ENCODE data around the gene PLXNB1.

The PLXNB1 gene

GRCh38 chr3:48432411-48433371 is 2.8 kb upstream of the PLXNB1 start:
- DNase-seq: no peak

DNA sequence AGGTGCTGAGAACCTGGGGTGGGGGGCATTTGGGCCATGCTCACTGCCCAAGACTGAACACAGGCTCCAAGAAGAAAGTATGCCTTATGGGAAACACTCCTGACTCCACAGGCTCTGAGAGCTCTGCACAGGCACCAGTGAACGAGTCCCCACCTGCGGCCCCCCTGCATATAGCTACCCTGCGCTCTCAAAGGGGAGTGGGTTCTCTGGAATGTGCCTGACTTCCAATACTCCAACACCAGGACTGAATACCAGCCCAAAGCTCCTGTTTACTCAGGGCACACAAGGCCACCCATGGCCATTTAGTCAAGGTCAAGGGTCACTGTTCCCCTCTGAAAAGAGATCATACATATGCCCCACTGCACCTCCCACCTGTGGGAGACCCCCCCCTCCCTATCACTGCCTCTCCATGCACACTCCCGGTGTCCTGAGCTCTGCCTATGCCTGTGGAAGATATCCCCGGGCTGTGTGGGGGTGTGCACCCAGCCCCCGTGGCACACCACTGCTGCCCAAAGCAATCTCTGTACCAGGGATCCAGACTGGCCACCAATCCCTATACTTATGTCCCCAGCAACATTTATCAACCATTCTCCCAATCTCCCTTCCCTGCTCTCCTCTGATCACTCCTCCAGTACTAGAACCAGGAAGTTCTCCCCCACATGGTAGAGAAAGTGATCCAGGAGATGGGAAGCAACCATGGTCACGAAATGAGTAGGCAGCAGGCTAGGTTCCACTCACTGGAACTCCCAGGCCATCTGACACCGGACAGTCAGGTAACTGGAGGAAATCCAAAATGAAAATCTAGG is 1.5 kb upstream of the PLXNB1 start:
- DNase-seq: no peak

GRCh38 chr3:48430708-48431101 is 819 bp upstream of the PLXNB1 start:
- DNase-seq: no peak

GRCh38 chr3:48429317-48429959 is 448 bp downstream of the PLXNB1 start:
- DNase-seq: peak; percentile 51 to 74

- no peak for DNase-seq
Observed at GRCh38 chr3:48428572-48429316, 1.1 kb downstream of the PLXNB1 start.

DNA sequence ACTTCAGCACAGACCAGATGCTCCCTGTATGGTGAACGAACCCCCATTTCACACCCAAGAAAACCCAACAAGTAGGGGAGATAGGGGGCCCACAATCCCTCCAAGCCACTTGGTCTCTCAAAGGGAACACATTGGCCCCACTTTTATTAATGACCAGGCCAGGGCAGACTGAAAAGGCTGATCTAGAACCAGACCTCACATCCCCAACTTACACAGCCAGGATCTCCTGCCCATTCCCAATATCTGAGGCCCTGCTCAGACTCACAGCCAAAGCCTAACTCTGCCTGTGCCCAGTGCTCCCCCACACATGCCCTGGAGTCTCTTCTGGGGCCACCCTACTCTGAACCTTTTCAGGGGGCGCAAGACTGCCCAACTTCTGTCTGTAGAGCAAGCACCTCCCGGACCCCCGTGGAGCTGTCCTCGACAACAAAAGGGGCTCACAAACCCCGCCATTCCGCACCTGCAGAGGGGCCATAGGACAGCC is 1.8 kb downstream of the PLXNB1 start:
- no peak for DNase-seq

DNA sequence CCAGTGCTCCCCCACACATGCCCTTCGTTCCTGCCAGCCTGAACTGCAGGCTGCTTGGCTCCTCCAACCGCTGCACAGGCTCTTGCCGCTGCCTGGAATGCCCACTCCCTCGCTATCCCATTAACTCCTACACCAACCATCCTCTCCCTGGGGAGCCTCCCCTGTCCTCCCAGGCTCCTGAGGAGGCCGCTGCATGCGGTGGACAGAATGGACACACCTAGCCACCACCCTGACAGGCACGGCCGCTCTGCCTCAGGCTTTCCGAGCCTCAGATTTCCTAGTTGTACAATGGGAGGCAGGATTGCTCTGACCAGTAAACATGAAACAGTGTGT is 2.3 kb downstream of the PLXNB1 start:
- DNase-seq: no peak

- no peak for DNase-seq
Observed at GRCh38 chr3:48426944-48427629, 2.8 kb downstream of the PLXNB1 start.

DNA sequence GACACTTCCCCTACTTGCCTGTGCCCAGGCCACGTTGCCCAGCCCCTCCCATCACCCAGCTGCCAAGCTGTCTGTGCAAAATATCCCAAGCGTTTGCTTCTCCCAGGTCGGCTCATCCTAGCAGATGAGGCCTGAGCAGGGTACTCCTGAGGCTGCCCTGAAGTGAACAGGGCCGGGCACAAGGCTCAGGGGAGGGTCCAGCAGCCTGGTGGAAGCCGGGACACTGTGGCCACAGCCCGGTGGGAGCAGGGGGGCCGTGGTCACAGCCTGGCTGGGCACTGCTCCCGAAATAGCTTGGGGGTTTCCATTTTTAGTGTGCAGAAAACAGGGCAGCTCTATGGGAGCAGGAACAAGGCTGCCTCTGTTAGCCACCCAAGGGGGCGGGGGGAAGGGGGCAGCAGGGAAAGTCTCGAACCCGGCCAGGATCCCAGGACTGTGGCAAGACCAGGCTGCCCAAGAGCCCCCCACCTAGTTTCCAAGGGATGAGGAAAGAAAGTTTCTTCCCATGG is 3.4 kb downstream of the PLXNB1 start:
- no peak for DNase-seq

GRCh38 chr3:48425281-48425812 is 4.5 kb downstream of the PLXNB1 start:
- no peak for DNase-seq

DNA sequence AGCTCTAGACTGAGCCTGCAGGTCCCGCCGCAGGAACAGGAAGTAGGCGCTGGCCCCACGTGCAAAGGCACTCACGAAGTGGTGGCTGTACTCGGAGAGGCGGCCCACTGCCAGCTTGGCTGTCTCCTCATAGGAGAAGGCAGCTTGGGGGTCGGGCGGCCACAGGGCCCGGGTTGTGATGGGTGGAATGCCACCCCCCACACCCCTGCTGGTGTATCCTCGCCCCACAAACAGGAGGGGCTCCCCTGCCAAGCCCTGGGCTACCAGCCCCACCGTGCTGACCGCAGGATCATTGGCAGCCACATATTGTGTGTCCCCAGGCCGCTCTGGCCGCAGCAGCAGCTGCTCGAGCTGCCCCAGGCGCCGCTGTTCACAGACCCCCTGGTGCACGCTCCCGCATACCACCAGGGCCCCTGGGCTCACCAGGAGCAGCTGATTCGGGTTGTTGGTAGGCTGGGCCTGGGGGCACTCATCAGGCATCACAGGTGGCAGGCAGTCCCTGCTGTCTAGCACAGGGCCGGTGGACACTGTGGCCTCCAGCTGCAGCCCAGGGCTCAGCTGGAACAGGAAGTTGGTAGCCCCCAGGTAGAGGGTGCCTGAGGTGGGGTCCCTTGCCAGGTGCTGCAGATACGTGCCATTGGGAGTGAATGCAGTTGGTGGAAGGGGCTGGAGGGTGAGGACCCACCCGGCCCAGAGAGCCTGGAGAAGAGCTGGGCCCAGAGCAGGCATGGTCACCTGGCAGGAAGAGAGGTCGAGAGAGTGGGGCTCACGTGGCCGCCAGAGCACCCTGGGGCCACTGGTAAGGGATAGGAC is 5.8 kb downstream of the PLXNB1 start:
- no peak for DNase-seq

- DNase-seq: no peak
Observed at GRCh38 chr3:48423241-48423882, 6.5 kb downstream of the PLXNB1 start.

DNA sequence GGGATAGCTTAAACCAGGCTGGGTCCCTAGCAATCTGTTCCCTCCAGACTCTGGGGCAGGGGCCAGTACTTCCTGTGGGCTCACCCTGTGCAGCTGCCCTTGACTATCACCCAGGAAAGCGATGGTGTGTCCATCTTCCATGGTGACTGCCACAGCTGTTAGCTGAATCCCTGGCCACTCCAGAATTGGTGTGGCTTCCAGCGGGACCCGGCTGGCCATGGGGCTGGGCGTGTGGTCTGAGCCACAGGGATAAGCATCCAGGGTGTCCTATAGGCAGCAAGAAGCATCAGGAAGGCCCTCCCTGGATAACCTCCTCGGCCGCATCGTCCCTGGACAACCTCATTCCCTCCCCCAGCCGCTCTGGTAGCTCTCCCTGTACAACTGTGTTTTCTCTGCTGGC is 7.2 kb downstream of the PLXNB1 start:
- no peak for DNase-seq

DNA sequence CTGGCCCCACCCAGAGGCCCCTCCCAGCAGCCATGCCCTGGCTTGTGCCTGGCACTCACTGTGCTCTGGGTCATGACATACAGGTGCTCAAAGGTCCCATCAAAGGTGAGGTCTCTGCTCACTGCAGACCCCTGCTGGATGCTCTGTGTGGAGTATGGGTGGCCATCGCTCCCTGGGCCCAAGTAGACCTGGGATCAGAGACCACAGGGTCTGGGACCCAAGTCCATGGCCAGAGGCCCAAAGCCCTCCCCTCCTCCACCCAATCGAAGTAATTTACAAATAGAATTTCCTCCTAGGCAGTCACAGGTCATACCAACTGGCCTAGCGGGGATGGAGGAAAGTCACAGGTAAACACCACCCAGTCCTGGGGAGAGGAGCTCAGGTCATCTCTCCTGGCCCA is 7.6 kb downstream of the PLXNB1 start:
- DNase-seq: no peak

- DNase-seq: no peak
Observed at GRCh38 chr3:48420561-48420960, 9.3 kb downstream of the PLXNB1 start.

GRCh38 chr3:48419597-48419996 is 10.3 kb downstream of the PLXNB1 start:
- DNase-seq: no peak

DNA sequence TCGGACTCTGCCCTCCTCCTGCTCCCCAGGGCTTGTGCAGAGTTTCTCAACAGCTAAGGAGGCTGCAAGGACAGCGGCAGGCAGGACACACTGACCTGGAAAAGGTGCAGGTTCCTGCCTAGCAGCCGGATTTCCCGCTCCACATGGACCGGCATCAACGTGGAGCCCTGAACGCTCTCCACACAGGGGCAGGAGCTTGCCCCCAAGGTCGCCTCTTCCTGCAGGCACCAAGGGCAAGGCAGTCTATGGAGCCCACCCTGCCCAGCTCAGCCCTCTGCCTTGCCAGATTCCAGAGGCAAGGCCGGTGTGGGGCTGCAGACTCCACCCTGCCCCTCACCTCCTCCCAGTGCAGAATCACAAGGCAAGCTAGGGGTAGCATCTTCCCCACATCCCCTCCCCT is 10.7 kb downstream of the PLXNB1 start:
- DNase-seq: no peak

DNA sequence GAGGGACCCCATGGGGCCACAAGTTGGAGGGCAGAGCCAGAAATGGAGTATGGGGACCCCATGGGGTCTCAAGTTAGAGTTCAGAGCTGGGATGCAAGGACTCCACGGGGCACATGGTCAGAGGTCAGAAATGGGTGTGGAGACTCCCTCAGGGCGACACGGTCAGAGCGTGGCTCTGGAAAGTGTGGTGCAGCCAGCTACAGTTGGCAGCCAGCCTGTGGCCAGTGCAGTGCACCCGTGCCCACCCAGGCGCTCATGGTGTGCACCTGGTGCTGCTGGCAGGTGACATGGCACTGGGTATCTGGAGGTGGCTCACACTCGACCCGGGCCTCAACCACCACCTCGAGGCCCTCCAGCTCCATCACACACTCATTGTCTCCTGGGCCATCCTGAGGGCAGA is 11.2 kb downstream of the PLXNB1 start:
- DNase-seq: no peak

- DNase-seq: no peak
Observed at GRCh38 chr3:48418140-48418539, 11.7 kb downstream of the PLXNB1 start.

- DNase-seq: no peak
Observed at GRCh38 chr3:48417529-48418108, 12.3 kb downstream of the PLXNB1 start.
